HG02870 (cell line): Measurements from ENCODE around the gene ATP6V0D1.

Source experiments
- ATAC-seq: cut with Tn5 transposase; IDR thresholded peaks from one replicate; pipeline ENCODE4 v1.9.1; 2021; ENCODE audit warnings: mild to moderate bottlenecking, moderate library complexity; ENCODE audit not compliant: unreplicated experiment

Gene ATP6V0D1

DNA sequence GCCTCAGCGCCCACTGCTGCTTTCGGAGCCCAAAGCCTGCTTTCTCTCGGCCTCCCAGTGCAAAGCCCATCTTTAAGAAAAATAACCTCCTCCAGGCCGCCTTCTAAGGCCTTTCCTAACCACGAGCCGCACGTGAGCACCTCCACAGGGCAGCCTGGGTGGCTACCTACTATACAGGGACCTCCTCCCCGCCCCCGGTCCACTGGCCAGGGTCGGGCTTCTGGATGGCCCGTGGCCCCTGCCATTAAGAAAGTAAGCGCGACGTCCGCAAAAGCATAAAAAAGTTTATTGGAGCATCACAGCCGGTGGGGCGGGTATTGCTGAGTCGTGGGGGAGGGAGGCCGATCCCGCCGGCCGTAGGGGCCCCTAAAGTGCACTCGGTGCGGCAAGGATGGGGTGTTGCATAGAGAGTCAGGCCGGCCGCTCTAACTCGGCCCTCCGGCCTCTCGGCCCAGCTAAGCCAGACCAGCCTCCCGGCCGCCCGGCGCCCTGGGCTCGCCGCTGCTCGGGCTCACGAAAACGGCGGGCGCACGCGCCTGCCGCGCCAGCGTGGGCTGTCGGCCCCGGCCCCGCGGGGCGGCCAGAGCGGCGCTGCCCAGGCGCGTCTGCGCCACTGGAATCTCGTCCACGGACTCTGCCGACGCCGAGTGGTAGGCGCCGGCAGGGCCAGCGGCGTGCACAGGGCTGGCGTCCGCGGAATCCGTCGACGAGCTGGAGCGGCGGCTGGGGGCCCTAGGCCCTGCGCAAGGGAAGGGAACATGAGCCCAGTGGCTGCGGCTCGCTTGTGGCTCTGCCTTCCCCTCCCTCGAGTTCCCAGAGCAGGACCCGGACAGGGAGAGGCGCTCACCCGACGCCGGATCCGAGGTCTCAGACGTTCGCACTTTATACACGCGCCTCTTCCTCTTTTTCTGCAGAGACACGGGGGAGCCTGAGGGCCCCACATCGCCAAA, 86.5 kb downstream of the ATP6V0D1 start:
- ATAC-seq: no peak

DNA sequence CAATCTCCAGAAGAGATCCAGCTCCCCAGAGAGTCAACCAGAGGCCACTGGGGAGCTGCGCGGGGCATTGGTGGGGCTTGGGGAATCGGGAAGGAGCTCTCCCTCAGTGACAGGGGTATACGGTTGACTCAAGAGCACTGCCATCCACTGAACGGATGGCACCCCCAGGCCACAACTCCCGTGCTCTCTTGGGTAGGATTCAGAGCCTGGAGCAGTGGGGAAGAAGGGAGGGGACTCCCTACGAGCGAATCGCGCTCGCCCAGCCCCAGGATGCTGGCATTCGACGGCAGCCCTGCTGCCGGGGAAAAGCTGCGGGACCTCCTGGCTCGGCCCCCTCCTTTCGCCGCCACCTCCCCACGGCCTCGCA, 87.2 kb downstream of the ATP6V0D1 start:
- no peak for ATAC-seq

DNA sequence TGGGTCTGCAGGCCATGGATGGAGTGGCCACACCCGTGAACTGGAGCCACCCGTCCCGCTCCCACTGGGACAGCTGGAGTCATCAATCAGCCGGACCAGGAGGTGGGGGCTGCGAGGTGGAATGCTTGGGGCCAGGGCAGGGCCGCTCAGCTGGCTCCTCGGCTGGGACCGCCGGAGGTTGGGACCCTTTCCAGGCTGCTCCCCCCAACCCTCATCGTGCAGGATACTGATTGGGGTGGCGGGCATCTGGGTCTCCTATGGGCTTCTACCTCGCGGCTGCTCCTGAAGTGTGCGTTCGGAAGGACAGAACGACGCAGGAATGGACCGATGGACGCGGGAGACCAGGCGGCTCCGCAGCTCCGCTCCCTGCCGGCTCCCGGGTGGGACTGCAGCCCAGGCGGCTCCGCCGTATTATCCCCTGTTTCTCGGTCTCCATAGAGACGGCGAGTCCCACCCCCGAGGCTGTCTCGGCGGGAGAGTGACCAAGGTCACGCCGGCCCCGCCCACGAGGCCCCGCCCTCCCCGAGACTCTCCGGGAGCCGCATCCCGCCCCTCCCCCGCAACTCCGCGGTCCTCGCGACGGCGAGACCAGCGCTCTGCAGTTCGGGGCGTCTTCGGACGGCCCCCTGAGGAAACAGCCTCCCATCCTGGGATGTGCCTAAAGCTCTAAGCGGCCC, 87.7 kb downstream of the ATP6V0D1 start, which contains the start of gene TPPP3:
TPPP3 (minus strand) TSS at position 388 of the 677 bp plus-strand sequence. CDS start 2,387 bp downstream, outside the sequence.
- no peak for ATAC-seq

DNA sequence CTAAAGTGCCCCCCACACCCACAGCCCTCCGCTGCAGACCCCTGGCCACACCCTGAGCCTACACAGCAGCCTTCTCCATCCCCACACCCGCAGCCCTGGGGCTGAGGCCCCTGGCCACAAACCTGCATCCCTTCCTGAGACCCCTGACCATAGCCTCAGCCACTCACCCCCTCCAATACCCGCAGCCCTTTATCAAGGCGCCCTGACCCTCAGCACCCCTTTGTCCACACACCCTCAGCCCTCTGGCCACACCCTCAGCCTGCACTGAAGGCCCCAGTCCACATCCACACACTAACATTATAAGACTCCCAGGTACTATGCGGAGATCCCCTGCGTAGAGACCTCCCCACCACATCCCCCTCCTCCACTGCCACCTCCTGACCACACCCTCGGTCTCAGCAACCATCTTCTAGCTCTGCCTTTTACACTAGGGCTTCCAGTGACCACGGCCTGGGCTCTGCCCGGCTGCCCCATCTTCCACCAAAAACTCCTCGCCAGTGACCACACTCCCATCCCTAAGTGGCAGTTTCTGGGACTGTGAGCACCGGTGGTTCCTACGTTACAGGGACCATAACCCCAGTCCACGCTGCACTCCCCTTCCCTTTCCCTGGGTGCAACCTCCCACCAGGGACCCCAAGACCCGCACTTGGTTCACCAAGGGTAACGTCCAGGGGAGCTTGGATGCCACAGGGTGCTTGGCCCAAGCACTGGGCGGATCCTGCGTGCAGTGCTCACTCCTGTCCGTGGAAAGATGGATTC, 88.5 kb downstream of the ATP6V0D1 start:
- no peak for ATAC-seq

DNA sequence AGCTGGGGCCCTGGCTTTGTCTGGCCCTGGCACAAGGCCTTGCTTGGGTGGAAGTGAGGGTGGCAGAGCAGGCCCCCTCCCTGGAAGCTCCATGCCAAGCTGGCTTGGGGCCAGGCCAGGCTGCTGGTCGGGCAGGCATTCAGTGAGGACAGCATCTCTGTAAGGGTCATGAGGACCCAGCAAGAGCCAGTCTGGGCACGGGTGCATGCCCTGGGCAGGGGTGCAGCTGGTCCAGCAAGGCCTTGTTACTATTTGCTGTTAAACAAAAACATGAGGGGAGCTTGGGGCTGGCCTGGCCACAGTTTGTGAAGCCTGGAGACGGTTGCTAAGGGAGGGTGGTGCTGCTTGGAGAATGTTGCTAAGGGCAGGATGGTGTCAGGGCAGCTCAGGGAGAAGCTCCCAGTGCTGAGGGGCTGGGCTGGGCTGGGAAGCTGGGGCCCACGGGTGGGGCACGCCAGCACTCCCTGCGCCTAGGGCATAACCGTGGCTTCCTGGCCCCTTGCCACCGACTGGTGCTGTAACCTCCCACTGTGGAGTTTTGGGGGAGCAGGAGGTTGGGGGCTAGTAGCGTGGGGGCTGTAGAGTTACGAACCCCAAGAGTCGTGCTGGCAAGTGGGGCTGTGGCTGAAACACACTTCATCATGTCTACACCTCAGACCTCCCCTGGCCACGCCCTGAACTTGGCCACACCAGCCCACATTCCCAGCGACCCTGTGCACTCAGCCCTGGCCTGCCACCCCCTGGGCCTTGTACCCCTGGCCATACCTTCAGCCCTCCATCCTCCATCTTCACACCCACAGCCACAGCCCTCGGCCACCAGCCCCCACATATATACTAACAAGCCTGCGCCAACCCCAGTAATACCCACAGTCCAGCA, 89.3 kb downstream of the ATP6V0D1 start:
- ATAC-seq: no peak

DNA sequence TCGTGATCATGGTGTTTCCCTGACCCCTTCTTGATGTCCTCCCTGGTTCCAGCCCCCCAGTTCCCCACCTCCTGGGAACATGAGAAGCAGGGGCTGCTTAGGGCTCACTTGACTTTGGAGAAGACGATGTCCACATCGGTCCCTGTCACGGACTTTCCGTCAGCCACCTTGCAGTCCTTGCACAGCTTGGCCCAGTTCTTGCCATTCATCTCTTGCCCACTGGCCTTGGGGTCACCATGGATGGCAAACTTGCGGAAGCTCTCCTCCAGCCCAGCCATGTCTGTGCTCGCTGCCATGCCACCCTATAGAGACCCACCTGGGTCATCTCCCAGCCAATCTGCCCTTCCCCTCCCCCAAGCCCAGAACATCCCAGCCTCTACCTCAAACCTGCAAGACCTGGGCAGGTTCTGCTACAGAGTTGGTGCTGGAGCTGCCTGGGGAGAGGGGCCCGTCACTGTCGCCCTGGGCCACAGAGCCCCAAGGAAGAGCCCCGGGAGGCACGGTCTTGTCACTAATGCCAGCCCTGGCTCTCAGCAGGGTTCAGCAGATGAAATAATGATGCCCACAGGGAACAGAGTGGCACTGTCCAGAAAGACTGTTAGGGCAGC, 90.0 kb downstream of the ATP6V0D1 start:
- ATAC-seq: no peak

DNA sequence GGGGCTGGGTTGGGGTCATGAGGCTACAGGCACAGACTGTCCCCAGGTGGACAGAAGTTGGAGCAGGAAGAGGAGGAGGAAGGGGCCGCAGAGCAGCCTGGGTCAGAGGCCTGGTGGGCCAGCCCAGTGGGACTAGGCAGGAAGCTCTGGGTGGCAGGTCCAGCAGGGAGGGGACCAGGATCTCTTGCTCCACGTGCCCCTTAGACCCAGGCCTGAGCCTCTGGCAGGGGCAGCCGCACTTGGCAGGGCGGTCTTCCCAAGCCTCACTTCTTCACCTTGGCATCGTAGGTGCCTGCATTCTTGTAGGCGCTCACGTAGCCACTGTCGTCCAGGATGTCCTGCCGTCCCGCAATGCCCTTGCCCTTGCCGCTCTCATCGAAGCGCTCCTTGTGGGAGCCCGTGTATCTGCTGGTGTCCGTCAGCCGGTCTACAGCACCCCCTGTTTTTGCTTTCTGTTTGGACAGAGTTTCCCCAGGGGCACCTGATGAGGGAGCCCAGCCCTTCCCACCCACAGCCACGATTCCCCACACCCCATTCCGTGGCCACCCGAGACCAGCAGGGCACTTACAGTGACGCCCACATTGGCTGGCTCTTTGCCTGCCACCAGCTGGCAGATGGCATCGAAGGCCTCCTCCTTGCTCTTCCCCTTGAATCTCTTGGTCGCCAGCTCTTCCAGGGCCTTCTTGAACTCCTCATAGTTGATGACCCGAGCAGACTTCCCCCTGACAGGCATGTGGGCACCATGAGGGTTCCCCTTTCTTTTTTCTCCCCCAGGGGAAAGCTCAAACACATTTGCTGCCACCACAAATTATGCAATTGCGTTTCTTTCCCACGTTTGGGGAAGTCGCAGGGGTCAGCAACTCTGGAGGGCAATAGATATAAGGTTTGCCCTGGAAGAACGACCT, 90.8 kb downstream of the ATP6V0D1 start:
- ATAC-seq: no peak

DNA sequence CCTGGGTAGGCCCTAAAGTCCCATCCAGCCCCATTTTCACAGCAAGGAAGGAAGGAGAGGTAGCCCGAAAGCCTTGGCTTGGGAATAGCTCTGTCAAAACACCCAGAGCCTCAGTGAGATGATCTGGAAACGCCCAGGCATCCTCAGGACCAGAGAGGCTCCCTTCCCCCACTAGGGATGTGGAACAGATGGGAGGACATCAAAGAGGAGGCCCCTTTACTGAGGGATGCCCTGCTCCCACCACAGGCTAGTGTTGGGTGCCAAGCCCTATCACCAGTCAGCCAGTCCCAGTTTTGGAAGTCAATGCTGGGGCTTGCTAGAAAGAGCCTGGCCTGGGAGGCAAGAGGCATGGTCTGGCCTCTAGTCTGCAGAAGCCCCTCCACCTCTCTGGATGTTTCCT, 92.4 kb downstream of the ATP6V0D1 start:
- ATAC-seq: no peak

DNA sequence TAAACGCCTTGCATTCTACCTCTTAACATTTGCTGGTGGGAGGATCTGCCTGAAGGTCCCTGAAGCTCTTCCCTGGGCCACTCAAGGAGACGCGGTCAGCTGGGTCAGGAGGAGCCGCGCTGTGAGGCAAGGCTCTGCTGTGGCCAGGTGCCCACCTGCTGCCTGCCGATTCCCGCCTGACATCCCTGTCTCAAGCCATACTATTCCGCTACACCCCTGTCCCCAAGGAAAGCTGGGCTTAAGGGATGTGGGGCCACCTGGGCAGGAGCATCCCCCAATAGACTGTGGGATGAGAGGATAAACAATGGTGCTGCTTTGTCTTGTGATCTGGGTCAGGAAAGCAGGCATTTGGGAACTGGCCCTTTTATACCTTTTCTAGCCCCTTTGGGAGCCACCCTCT, 92.8 kb downstream of the ATP6V0D1 start:
- ATAC-seq: no peak
